NT2/D1 (cell line): ENCODE results near the gene RHOBTB3.

Experiments
- SUZ12 ChIP-seq: IDR thresholded peaks from 2 replicates; pipeline ENCODE4 v1.6.1; 2011; ENCODE audit not compliant: insufficient read length, insufficient read depth; ENCODE audit errors: extremely low read depth
- YY1 ChIP-seq: IDR thresholded peaks from 2 replicates; pipeline ENCODE4 v1.6.1; 2011; ENCODE audit not compliant: insufficient read length, insufficient read depth
- ZNF274 ChIP-seq: IDR thresholded peaks from 2 replicates; pipeline ENCODE4 v1.6.1; 2011; ENCODE audit warnings: mild to moderate bottlenecking, low read depth, low read length

DNA sequence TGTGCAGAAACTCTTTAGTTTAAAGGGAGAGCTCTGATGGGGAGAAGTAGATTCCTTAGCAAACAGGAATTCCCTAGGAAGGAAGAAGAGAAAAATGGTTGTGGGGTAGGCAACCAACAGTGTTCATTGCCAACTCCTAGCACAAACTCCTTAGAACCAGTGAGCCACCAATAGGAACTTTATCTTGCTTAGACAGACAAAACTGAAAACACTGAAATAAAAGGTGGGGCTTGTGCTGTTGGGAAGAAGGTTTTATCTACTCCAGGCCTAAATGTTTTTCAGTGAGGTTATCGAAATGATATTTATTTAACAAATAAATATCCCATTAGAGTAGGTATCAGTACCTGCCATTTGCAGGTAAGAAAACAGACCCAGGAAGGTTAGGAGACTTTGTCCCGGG lies 99.1 kb downstream of the RHOBTB3 start:
- TF ChIP-seq ZNF274: no peak
- no peak for TF ChIP-seq YY1
- TF ChIP-seq SUZ12: no peak
